ENCODE results near the gene PICK1. TPM values are rescaled to one million over a fixed set of nuclear protein-coding genes. Genes with fewer than 3 reads are reported as not detected.
A peak's percentile ranks its signal among the peaks of the same experiment; 100 is the strongest.

PICK1 gene
- total and polyA plus RNA-seq, 11 donors, result 18.8 to 41.5 (median 22.8) TPM

- DNase-seq (peak in 2 of 5 donors; percentile 18 to 34), ATAC-seq (peak in 2 of 4 donors; percentile 27 to 50)
- intact Hi-C loops (cut with DNase I), result loop anchor here in 3 of 10 donors (5.0 to 10.0 kb wide), 2 partner anchors 49 to 52 kb away; partner anchors contain the start of gene PICK1 (in 1 of the 3)
- 68 to 80% (median 76%) methylated on average over 6 of the region's 6 CpGs for WGBS, 4 donors
- H3K27me3 ChIP-seq, result no peaks in the 10 kb centered on the region
- H3K4me1 ChIP-seq, result peaks cover 0 to 4% (median 0%) of the 10 kb centered on the region in 12 donors
- no peak overlapping the region for H3K27ac ChIP-seq
- no peak for TF ChIP-seq POLR2A (IDR thresholded peaks at IDR 0.05)
- TF ChIP-seq CTCF (IDR thresholded peaks at IDR 0.05), result peak in 8 of 12 donors; percentile 7 to 34 (median 30)
- H3K36me3 ChIP-seq, result no peaks in the 10 kb centered on the region
- H3K4me3 ChIP-seq, result no peak overlapping the region
- no peaks in the 10 kb centered on the region for H3K9me3 ChIP-seq
Measured at GRCh38 chr22:38104084-38104483, 46.9 kb downstream of the PICK1 start.

GRCh38 chr22:38106814-38107578 lies 49.8 kb downstream of the PICK1 start:
- TF ChIP-seq POLR2A (IDR thresholded peaks at IDR 0.05) (no peak), CTCF (IDR thresholded peaks at IDR 0.05) (no peak)
- 69 to 83% (median 80%) methylated on average over 15 to 17 of the region's 17 CpGs for WGBS, 4 donors
- H3K4me1 ChIP-seq, result peaks cover 0 to 4% (median 0%) of the 10 kb centered on the region in 12 donors
- no peak overlapping the region for H3K4me3 ChIP-seq
- no peak overlapping the region for H3K27ac ChIP-seq
- H3K9me3 ChIP-seq, result no peaks in the 10 kb centered on the region
- peak in 2 of 5 donors; percentile 25 to 39 for DNase-seq
- peaks cover 0 to 5% (median 0%) of the 10 kb centered on the region in 9 donors for H3K36me3 ChIP-seq
- ATAC-seq, result no peak
- no peaks in the 10 kb centered on the region for H3K27me3 ChIP-seq
- intact Hi-C loops (cut with DNase I), result loop anchor here in 1 of 10 donors (10.0 kb wide), 1 partner anchor 52 kb away; the partner anchor contains the start of gene PICK1

GRCh38 chr22:38107692-38108515 lies 50.7 kb downstream of the PICK1 start:
- intact Hi-C loops (cut with DNase I), result loop anchor here in 1 of 10 donors (10.0 kb wide), 1 partner anchor 53 kb away; the partner anchor contains the start of gene PICK1
- ATAC-seq (peak in 2 of 4 donors; percentile 21 to 40), DNase-seq (peak in 2 of 5 donors; percentile 27 to 44)
- Histone ChIP-seq H3K36me3 (peaks cover 0 to 10% (median 0%) of the 10 kb centered on the region in 9 donors), H3K4me1 (peaks cover 0 to 4% (median 0%) of the 10 kb centered on the region in 12 donors), H3K27ac (no peak overlapping the region), H3K9me3 (no peaks in the 10 kb centered on the region), H3K4me3 (no peak overlapping the region), H3K27me3 (no peaks in the 10 kb centered on the region)
- 72 to 85% (median 80%) methylated on average over 11 to 17 of the region's 17 CpGs for WGBS, 4 donors
- TF ChIP-seq CTCF (IDR thresholded peaks at IDR 0.05), result no peak
- TF ChIP-seq POLR2A (IDR thresholded peaks at IDR 0.05), result no peak
